Ishikawa (cell line): ENCODE measurements around the gene CCDC18.

Experiments
- CEBPB ChIP-seq: IDR thresholded peaks from 2 replicates; pipeline ENCODE4 v1.6.1; 2012
- CREB1 ChIP-seq: IDR thresholded peaks from 2 replicates; pipeline ENCODE4 v1.6.1; 2012; ENCODE audit warnings: low read depth
- EGR1 ChIP-seq: IDR thresholded peaks from 2 replicates; pipeline ENCODE4 v1.6.1; 2012
- EP300 ChIP-seq: IDR thresholded peaks from 2 replicates; pipeline ENCODE4 v1.6.1; 2012; ENCODE audit warnings: borderline replicate concordance
- FOXM1 ChIP-seq: IDR thresholded peaks from 2 replicates; pipeline ENCODE4 v1.6.1; 2012; ENCODE audit warnings: low read depth, borderline replicate concordance
- NFIC ChIP-seq: IDR thresholded peaks from 2 replicates; pipeline ENCODE4 v1.6.1; 2012
- RAD21 ChIP-seq: IDR thresholded peaks from 2 replicates; pipeline ENCODE4 v1.6.1; 2012; ENCODE audit warnings: low read depth
- TAF1 ChIP-seq: IDR thresholded peaks from 2 replicates; pipeline ENCODE4 v1.6.1; 2012; ENCODE audit warnings: low read depth, mild to moderate bottlenecking
- TCF12 ChIP-seq: IDR thresholded peaks from 2 replicates; pipeline ENCODE4 v1.6.1; 2012; ENCODE audit warnings: low read depth
- TEAD4 ChIP-seq: IDR thresholded peaks from 2 replicates; pipeline ENCODE4 v1.6.1; 2012
- YY1 ChIP-seq: IDR thresholded peaks from 2 replicates; pipeline ENCODE4 v1.6.1; 2012; ENCODE audit warnings: low read depth
- ZBTB7A ChIP-seq: IDR thresholded peaks from 2 replicates; pipeline ENCODE4 v1.6.1; 2012; ENCODE audit warnings: low read depth
- TF ChIP-seq, protein P1 (sequence below): IDR thresholded peaks from 2 replicates; pipeline ENCODE4 v1.6.1; 2012
- TF ChIP-seq, protein P2 (sequence below): IDR thresholded peaks from 2 replicates; pipeline ENCODE4 v1.6.1; 2012; ENCODE audit warnings: low read depth, mild to moderate bottlenecking
- TF ChIP-seq, protein P3 (sequence below): IDR thresholded peaks from 2 replicates; pipeline ENCODE4 v1.6.1; 2012

CCDC18 gene

DNA sequence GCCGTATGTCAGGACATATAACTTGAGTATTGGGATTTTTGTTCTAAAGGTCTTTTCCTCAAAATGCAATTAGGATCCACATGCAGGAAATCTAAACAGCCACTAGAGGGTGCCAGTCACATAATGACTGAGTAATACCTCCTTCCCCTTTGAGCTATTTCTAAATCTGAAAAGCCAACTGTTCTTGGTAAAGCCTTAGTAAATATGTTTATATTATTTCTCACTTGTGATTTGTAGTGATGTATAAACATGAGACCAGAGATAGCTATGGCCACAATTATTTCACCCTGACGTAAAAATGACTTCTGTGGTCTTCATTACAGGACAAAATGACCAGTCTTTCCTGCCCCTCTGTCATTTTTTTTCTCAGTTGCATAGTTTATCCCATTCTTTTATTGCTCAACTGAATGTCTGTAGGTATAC, 124.2 kb downstream of the CCDC18 start:
- TF ChIP-seq CREB1, result no peak
- TF ChIP-seq RAD21, result peak; percentile 92

DNA sequence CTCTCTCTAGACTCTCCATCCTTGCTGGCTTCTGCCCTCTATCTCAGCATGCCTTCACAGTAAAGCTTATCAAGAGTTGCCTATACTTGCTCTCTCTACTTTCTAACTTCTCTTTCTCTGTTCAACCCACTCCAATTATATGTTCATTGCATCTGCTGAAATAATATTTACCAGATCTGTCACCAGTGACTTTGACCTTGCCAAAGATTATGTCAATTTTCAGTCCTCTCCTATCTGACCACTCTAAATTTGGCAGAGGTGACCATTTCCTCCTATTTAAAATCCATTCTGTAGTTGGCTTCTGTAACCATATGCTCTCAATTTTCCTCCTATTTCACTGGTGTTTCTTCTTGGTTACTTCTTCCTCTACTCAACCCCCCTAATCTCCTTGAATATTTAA, 126.4 kb downstream of the CCDC18 start:
- no peak for TF ChIP-seq CEBPB
- no peak for TF ChIP-seq TEAD4
- no peak for TF ChIP-seq YY1
- TF ChIP-seq TCF12, result no peak
- TF ChIP-seq, protein P1, sequence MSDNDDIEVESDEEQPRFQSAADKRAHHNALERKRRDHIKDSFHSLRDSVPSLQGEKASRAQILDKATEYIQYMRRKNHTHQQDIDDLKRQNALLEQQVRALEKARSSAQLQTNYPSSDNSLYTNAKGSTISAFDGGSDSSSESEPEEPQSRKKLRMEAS, result no peak
- no peak for TF ChIP-seq ZBTB7A

DNA sequence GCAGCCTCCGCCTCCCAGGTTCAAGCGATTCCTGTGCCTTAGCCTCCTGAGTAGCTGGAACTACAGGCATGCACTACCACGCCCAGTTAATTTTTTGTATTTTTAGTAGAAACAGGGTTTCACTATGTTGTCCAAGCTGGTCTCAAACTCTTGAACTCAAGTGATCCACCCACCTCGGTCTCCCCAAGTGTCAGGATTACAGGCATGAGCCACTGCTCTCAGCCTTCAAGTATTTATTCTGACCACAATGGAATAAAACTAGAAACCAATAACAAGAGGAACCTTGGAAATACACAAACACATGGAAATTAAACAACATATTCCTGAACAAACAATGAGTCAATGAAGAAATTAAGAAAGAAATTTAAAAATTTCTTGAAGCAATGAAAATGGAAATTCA, 132.5 kb downstream of the CCDC18 start:
- TF ChIP-seq YY1, result no peak
- no peak for TF ChIP-seq CEBPB
- TF ChIP-seq, protein P2, sequence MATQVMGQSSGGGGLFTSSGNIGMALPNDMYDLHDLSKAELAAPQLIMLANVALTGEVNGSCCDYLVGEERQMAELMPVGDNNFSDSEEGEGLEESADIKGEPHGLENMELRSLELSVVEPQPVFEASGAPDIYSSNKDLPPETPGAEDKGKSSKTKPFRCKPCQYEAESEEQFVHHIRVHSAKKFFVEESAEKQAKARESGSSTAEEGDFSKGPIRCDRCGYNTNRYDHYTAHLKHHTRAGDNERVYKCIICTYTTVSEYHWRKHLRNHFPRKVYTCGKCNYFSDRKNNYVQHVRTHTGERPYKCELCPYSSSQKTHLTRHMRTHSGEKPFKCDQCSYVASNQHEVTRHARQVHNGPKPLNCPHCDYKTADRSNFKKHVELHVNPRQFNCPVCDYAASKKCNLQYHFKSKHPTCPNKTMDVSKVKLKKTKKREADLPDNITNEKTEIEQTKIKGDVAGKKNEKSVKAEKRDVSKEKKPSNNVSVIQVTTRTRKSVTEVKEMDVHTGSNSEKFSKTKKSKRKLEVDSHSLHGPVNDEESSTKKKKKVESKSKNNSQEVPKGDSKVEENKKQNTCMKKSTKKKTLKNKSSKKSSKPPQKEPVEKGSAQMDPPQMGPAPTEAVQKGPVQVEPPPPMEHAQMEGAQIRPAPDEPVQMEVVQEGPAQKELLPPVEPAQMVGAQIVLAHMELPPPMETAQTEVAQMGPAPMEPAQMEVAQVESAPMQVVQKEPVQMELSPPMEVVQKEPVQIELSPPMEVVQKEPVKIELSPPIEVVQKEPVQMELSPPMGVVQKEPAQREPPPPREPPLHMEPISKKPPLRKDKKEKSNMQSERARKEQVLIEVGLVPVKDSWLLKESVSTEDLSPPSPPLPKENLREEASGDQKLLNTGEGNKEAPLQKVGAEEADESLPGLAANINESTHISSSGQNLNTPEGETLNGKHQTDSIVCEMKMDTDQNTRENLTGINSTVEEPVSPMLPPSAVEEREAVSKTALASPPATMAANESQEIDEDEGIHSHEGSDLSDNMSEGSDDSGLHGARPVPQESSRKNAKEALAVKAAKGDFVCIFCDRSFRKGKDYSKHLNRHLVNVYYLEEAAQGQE, result no peak
- TF ChIP-seq TEAD4, result no peak

DNA sequence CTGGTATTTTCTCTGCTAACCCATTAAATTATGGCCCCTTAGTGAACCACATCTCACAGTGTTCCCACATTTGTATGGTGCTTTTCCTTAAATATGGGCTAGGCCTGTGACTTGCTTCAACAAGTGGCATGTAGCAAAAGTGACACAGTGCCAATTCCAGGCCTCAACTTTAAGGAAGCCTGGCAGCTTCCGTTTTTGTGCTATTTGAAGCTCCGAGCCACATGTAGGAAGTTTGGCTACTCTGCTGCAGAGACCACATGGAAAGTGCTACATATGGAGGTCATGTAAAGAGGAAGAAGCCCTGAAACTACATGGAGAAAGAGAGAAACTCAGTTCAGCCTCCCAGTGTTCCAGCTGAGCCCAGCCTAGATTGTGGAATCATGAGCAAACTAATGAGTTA, 136.7 kb downstream of the CCDC18 start:
- no peak for TF ChIP-seq YY1
- TF ChIP-seq ZBTB7A, result no peak
- TF ChIP-seq EP300, result no peak
- no peak for TF ChIP-seq CREB1
- no peak for TF ChIP-seq CEBPB
- no peak for TF ChIP-seq TEAD4
- no peak for TF ChIP-seq TAF1
- TF ChIP-seq NFIC, result no peak
- TF ChIP-seq RAD21, result no peak
- TF ChIP-seq FOXM1, result no peak
- TF ChIP-seq, protein P1, result no peak
- no peak for TF ChIP-seq EGR1
- no peak for TF ChIP-seq TCF12

DNA sequence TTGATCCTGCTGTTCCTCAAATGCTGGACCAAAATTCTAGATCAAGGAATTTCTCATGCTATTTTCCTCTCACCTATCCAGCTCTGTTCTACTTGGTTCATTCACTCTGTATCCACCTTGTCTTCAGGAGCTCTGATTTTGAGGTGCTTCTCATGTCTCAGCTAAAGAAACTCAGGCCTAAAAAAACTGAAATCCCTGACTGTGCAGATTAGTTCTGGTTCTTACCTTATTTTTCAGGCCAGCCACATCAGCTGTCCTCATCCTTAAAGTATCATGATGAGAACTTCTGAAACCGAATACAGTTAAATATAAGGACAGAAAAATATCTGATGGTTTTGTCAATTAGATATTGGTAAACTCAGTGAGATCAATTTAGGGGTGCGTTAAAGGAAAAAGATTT, 137.4 kb downstream of the CCDC18 start:
- TF ChIP-seq, protein P2, result no peak
- no peak for TF ChIP-seq YY1
- TF ChIP-seq TAF1, result no peak
- TF ChIP-seq, protein P1, result no peak
- TF ChIP-seq TEAD4, result no peak
- TF ChIP-seq CREB1, result no peak

DNA sequence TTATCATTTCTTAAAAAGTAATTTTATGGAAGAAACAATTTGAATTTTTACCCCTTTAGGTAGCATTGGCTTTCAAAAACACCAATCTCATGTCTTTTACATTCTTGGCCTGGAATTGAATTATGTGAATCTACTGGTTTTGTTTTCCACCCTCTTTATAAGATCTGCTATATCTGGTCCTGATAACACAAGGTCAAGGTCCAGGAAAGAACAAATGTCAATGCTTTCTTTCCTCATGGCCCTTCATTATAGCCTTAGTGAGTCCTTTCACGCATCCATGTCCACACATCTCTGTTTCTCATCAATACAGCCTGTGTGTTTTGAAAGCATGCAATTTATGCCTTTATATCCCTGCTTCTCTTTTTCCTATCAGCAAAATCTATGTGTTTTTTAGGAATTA, 141.2 kb downstream of the CCDC18 start:
- TF ChIP-seq EGR1 (no peak), TCF12 (no peak), NFIC (no peak), YY1 (no peak), TEAD4 (no peak), FOXM1 (no peak), EP300 (no peak), CEBPB (no peak), TAF1 (no peak), ZBTB7A (no peak)
- TF ChIP-seq, protein P3, sequence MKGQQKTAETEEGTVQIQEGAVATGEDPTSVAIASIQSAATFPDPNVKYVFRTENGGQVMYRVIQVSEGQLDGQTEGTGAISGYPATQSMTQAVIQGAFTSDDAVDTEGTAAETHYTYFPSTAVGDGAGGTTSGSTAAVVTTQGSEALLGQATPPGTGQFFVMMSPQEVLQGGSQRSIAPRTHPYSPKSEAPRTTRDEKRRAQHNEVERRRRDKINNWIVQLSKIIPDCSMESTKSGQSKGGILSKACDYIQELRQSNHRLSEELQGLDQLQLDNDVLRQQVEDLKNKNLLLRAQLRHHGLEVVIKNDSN, result no peak
- TF ChIP-seq, protein P2, result no peak
- TF ChIP-seq, protein P1, result no peak
